AG04450 (cell line): ENCODE measurements around the gene TNS3. TPM values are rescaled to one million over a fixed set of nuclear protein-coding genes. Genes with fewer than 3 reads are reported as not detected.
"Not testable (repeated sequence)": the region's sequence is repeated elsewhere in the genome, so short reads cannot be mapped to it uniquely, and the experiment has no call there.

ENCODE experiments used
- CTCF ChIA-PET: fragments of 300-600, 350-600 bp; formaldehyde crosslinking; extraction: SDS; loops from one replicate; lab custom pipeline; 2022; ENCODE audit warnings: antibody characterized with exemption, inconsistent platforms; lab: Charles Lee
- POLR2A ChIA-PET: fragments of 350-600 bp; formaldehyde crosslinking; extraction: SDS; loops from one replicate; lab custom pipeline; 2021; ENCODE audit warnings: antibody characterized with exemption, inconsistent platforms; lab: Yijun Ruan, JAX
- DNase-seq: peaks from one replicate; pipeline ENCODE4 v3.0.0-alpha.2; 2011; ENCODE audit warnings: low read depth, low spot score
- H3K27ac ChIP-seq: one replicate; pipeline ENCODE4 v1.5.1; 2012; ENCODE audit warnings: low read depth, low read length, control low read depth
- H3K27me3 ChIP-seq: one replicate; pipeline ENCODE4 v1.6.0; 2012; ENCODE audit warnings: low read length; ENCODE audit not compliant: control insufficient read depth, insufficient read depth
- H3K4me3 ChIP-seq: 2 replicates; pipeline ENCODE4 v1.5.1; 2011; ENCODE audit warnings: mild to moderate bottlenecking, low read depth, low read length, control low read depth
- H3K9me3 ChIP-seq: 2 replicates; pipeline ENCODE4 v1.5.1; 2012; ENCODE audit warnings: low read length; ENCODE audit not compliant: control insufficient read depth, insufficient read depth
- polyA plus RNA-seq: library from polyadenylated mRNA; depleted of rRNA; stranded (reverse); fragments of >200 nt; gene quantifications from 2 replicates; pipeline ENCODE4 v1.2.3, GENCODE V29; 2011
- TF ChIP-seq, protein P1 (sequence below): IDR thresholded peaks from 2 replicates; pipeline ENCODE4 v1.5.1; 2011; ENCODE audit warnings: low read depth, low read length, control low read depth, inconsistent platforms

TNS3 gene
- polyA plus RNA-seq, 1 experiment: 131 TPM

GRCh38 chr7:47543714-47544113, 38.2 kb downstream of the TNS3 start:
- TF ChIP-seq, protein P1, sequence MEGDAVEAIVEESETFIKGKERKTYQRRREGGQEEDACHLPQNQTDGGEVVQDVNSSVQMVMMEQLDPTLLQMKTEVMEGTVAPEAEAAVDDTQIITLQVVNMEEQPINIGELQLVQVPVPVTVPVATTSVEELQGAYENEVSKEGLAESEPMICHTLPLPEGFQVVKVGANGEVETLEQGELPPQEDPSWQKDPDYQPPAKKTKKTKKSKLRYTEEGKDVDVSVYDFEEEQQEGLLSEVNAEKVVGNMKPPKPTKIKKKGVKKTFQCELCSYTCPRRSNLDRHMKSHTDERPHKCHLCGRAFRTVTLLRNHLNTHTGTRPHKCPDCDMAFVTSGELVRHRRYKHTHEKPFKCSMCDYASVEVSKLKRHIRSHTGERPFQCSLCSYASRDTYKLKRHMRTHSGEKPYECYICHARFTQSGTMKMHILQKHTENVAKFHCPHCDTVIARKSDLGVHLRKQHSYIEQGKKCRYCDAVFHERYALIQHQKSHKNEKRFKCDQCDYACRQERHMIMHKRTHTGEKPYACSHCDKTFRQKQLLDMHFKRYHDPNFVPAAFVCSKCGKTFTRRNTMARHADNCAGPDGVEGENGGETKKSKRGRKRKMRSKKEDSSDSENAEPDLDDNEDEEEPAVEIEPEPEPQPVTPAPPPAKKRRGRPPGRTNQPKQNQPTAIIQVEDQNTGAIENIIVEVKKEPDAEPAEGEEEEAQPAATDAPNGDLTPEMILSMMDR: no peak
- H3K9me3 ChIP-seq: no peaks in the 10 kb centered on the region
- H3K27ac ChIP-seq: no peak overlapping the region
- POLR2A ChIA-PET: no interaction called here
- no peak for DNase-seq
- no peaks in the 10 kb centered on the region for H3K27me3 ChIP-seq
- H3K4me3 ChIP-seq: no peak overlapping the region
- CTCF ChIA-PET: no interaction called here

- H3K27me3 ChIP-seq: no peaks in the 10 kb centered on the region
- no peak overlapping the region for H3K4me3 ChIP-seq
- CTCF ChIA-PET: no interaction called here
- POLR2A ChIA-PET: no interaction called here
- DNase-seq: no peak
- TF ChIP-seq, protein P1: no peak
- H3K27ac ChIP-seq: no peak overlapping the region
- H3K9me3 ChIP-seq: no peaks in the 10 kb centered on the region
Measured at GRCh38 chr7:47543056-47543455, 38.9 kb downstream of the TNS3 start.

DNA sequence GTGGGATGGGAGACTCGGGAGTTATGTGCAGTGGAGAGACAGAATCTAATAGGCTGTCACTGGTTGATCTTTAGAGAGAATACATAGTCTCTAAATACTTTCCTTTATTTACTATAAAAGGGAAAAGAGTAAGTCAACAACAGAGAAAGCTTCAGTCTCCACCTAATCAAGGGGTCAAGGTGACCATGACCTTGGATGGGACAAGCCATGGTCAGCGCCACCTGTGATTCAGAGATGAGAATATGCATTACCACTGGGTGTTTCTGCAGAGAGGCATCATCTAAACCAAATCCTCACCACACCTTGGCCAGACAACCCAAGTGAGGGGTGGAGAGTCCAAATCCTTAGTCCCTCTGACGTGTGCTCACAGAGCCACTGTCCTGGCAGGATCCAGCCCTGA, 39.9 kb downstream of the TNS3 start:
- Histone ChIP-seq H3K9me3 (no peaks in the 10 kb centered on the region), H3K4me3 (no peak overlapping the region), H3K27ac (no peak overlapping the region), H3K27me3 (no peaks in the 10 kb centered on the region)
- POLR2A ChIA-PET: no interaction called here
- TF ChIP-seq, protein P1: no peak
- CTCF ChIA-PET: no interaction called here
- no peak for DNase-seq

GRCh38 chr7:47541485-47541884, 40.4 kb downstream of the TNS3 start:
- POLR2A ChIA-PET, CTCF ChIA-PET, DNase-seq, H3K27me3 ChIP-seq, H3K9me3 ChIP-seq, H3K27ac ChIP-seq, H3K4me3 ChIP-seq: not testable (repeated sequence)

- TF ChIP-seq, protein P1: no peak
- Histone ChIP-seq H3K27me3 (no peaks in the 10 kb centered on the region), H3K4me3 (no peak overlapping the region), H3K27ac (peak overlapping the region; percentile 53), H3K9me3 (no peaks in the 10 kb centered on the region)
- CTCF ChIA-PET: no interaction called here
- no peak for DNase-seq
- POLR2A ChIA-PET: interaction anchor here (0.5 to 1.1 kb wide), 2 partner anchors 27 to 243 kb away, joined by 3 to 5 read pairs; no protein-coding TSS in a partner anchor
Measured at GRCh38 chr7:47540387-47541350, 41.2 kb downstream of the TNS3 start.
